Mammary epithelial cell (primary cell): Measurements from ENCODE around the gene RPTN.

Source experiments
- CTCF ChIP-seq, 2 donors: IDR thresholded peaks in 1 of 2; conservative IDR thresholded peaks in 1 of 2; 2 replicates each; pipeline ENCODE4 v1.5.1; 2011 to 2012; ENCODE audit warnings: inconsistent platforms in 2 of 2, low read length in 2 of 2, mild to moderate bottlenecking in 2 of 2, control low read depth in 1 of 2, low read depth in 1 of 2; ENCODE audit not compliant: insufficient read depth in 1 of 2; ENCODE audit errors: extremely low read depth in 1 of 2
- EZH2 ChIP-seq: IDR thresholded peaks from 2 replicates; pipeline ENCODE4 v1.6.1; 2012; ENCODE audit warnings: low read length, inconsistent platforms, borderline replicate concordance

GRCh38 chr1:152108882-152109222 is 50.2 kb downstream of the RPTN start:
- TF ChIP-seq CTCF (conservative IDR thresholded peaks at IDR 0.05 in 1 of 2, IDR thresholded peaks at IDR 0.05 in 1 of 2; ENCODE audit: extremely low read depth in 1 of 2, insufficient read depth in 1 of 2, low read depth in 1 of 2, low read length in 2 of 2) = no peak
- TF ChIP-seq EZH2 = no peak
